GM06990 (cell line): Measurements from ENCODE around the gene GALNT13.

Source experiments
- DNase-seq: peaks from one replicate; pipeline ENCODE4 v3.0.0-alpha.2; 2011; ENCODE audit not compliant: insufficient read length; ENCODE audit errors: extremely low read depth
- H3K27me3 ChIP-seq: replicated peaks from 2 replicates; pipeline ENCODE4 v1.6.0; 2011; ENCODE audit warnings: low read length; ENCODE audit not compliant: control insufficient read depth, insufficient read depth
- H3K36me3 ChIP-seq: 2 replicates; pipeline ENCODE4 v1.5.1; 2011; ENCODE audit warnings: low read length; ENCODE audit not compliant: control insufficient read depth, insufficient read depth
- H3K4me3 ChIP-seq: replicated peaks from 2 replicates; pipeline ENCODE4 v1.5.1; 2011; ENCODE audit warnings: low read depth, mild to moderate bottlenecking, control low read depth, low read length
- CTCF ChIP-seq: IDR thresholded peaks from 2 replicates; pipeline ENCODE4 v1.5.1; 2011; ENCODE audit warnings: low read length, control low read depth, mild to moderate bottlenecking, inconsistent platforms; ENCODE audit not compliant: insufficient read depth, poor library complexity, severe bottlenecking

GALNT13 gene

GRCh38 chr2:154189953-154190352, 318.2 kb downstream of the GALNT13 start:
- no peaks in the 10 kb centered on the region for H3K36me3 ChIP-seq
- no peaks in the 10 kb centered on the region for H3K27me3 ChIP-seq
- H3K4me3 ChIP-seq, result no peak overlapping the region
- TF ChIP-seq CTCF, result no peak
- DNase-seq, result no peak

- TF ChIP-seq CTCF, result no peak
Measured at GRCh38 chr2:154193246-154193645, 321.5 kb downstream of the GALNT13 start.

DNA sequence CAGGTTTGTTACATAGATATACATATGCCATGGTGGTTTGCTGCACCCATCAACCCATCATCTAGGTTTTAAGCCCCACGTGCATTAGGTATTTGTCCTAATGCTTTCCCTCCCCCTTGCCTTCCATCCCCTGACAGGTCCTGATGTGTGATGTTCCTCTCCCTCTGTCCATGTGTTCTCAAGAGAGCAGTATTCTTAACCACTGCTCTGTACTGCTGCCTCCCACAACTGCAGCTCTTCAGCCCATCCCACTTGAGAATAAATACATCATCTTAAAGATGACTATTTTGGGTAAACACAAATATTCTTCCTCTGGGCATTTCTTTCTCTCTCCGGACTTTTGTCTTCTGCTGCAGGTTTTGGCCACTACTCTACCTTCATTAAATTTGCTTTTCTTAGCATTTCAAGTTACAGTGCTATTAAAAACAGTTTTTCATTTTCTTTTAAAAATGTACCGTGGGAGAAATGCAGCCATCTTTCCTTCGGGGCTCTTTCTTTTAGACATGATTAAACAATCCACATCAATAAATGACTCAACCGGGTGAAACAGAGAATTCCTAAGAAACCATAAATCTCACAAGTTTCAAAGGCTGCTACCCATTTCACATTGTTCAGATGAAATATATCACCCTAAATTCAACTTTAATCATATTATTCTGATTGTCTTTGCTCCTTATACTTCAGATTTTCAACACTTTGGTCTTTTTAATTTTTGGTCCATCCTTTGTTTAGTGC, 323.4 kb downstream of the GALNT13 start:
- no peaks in the 10 kb centered on the region for H3K36me3 ChIP-seq
- H3K4me3 ChIP-seq, result no peak overlapping the region
- DNase-seq, result no peak
- TF ChIP-seq CTCF, result no peak
- no peaks in the 10 kb centered on the region for H3K27me3 ChIP-seq

More at GRCh38 chr2:154193246-154193645, 321.5 kb downstream of the GALNT13 start:
- H3K4me3 ChIP-seq, result no peak overlapping the region
- no peaks in the 10 kb centered on the region for H3K27me3 ChIP-seq
- DNase-seq, result no peak
- no peaks in the 10 kb centered on the region for H3K36me3 ChIP-seq

DNA sequence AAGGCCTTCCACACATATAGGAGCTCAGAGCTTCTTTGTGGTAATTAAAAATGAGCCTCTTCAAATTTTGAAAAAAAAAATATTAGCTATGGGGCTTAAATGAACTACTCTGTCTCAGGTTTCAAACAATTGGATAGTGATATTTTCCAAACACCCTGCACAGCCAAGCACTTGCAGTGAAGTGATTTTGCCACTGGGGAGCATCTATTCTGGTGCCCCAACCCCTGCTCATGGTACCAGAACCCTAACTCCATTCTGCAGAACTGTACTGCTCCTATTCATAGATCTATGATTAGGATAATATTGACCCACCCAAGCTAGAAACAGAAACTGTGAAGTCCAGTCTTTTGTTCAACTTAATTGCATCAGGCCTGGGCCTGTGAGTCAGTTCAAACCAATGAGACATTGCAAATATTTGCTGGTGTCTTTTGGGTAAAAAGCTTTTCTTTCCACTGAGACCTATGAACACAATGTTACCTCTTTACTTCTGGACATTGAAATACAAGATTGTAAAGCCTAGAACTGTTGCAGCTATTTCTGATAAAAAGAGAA, 324.0 kb downstream of the GALNT13 start:
- no peak for DNase-seq
- H3K4me3 ChIP-seq, result no peak overlapping the region
- no peaks in the 10 kb centered on the region for H3K27me3 ChIP-seq
- no peak for TF ChIP-seq CTCF
- H3K36me3 ChIP-seq, result no peaks in the 10 kb centered on the region

DNA sequence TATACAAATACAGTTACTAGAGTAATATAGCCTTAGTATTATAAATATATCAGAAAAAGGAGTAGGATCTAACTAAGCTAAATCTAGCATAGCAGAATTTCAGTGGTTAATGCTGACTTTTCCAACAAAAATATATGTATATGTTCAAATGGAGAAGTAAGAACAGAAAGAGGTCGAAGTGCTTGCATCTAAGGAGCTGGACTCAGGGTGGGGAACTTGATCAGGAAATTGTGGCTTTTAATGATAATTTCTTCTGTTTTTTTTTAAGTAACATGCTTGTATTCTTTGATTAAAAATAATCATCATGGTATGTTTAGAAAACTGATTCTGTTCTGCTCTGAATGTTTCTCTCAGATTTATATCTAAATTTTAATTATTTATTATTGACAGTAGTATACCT, 327.1 kb downstream of the GALNT13 start:
- DNase-seq, result no peak
- H3K27me3 ChIP-seq, result no peaks in the 10 kb centered on the region
- no peaks in the 10 kb centered on the region for H3K36me3 ChIP-seq
- TF ChIP-seq CTCF, result no peak
- no peak overlapping the region for H3K4me3 ChIP-seq
